HEK293 (cell line): ENCODE measurements around the gene APOBEC3B.

Experiments
- CTCF ChIA-PET: fragments of 350-600 bp; formaldehyde crosslinking; extraction: SDS; loops from one replicate; lab custom pipeline; 2021; ENCODE audit warnings: antibody characterized with exemption; lab: Yijun Ruan, JAX
- POLR2A ChIA-PET: fragments of 300-600 bp; formaldehyde crosslinking; extraction: SDS; loops from one replicate; lab custom pipeline; 2020; ENCODE audit warnings: antibody characterized with exemption, inconsistent platforms; lab: Yijun Ruan, JAX
- H3K27ac ChIP-seq: fragments of 200-500 bp; sonication (Bioruptor generic); 2 replicates; pipeline ENCODE4 v1.5.1; 2014; ENCODE audit warnings: low read depth, low read length, control low read depth, inconsistent platforms; ENCODE audit errors: extremely low read depth
- H3K36me3 ChIP-seq, 2 experiments: fragments of 200-500 bp in 1 of 2; sonication (Bioruptor generic) in 1 of 2; 1 replicate in 1 of 2; 2 replicates in 1 of 2; pipeline ENCODE4 v1.5.1; 2014 to 2017; ENCODE audit warnings: inconsistent platforms in 2 of 2, low read length in 2 of 2; ENCODE audit not compliant: control insufficient read depth in 2 of 2, insufficient read depth in 1 of 2
- H3K4me1 ChIP-seq: fragments of 200-500 bp; sonication (Bioruptor generic); 2 replicates; pipeline ENCODE4 v1.5.1; 2014; ENCODE audit warnings: mild to moderate bottlenecking, low read length, inconsistent platforms; ENCODE audit not compliant: control insufficient read depth, insufficient read depth
- H3K4me3 ChIP-seq: 2 replicates; pipeline ENCODE4 v1.5.1; 2011; ENCODE audit warnings: low read depth, mild to moderate bottlenecking, control low read depth, low read length, moderate library complexity
- H3K9me3 ChIP-seq: fragments of 200-500 bp; sonication (Bioruptor generic); 2 replicates; pipeline ENCODE4 v1.5.1; 2014; ENCODE audit warnings: low read depth, low read length, inconsistent platforms; ENCODE audit not compliant: control insufficient read depth, insufficient read depth
- BCL11B ChIP-seq: fragments of 450-650 bp; formaldehyde crosslinking; IDR thresholded peaks from 2 replicates; pipeline ENCODE4 v1.5.1; 2016; ENCODE audit warnings: low read depth, missing biosample characterization, missing genetic modification characterization
- EGR2 ChIP-seq: fragments of 450-650 bp; formaldehyde crosslinking; IDR thresholded peaks from 2 replicates; pipeline ENCODE4 v1.5.1; 2016; ENCODE audit warnings: low read depth, missing biosample characterization, missing genetic modification characterization
- KLF1 ChIP-seq: fragments of 450-650 bp; formaldehyde crosslinking; IDR thresholded peaks from 2 replicates; pipeline ENCODE4 v1.5.1; 2016; ENCODE audit warnings: missing biosample characterization, missing genetic modification characterization
- KLF9 ChIP-seq: fragments of 450-650 bp; formaldehyde crosslinking; IDR thresholded peaks from 2 replicates; pipeline ENCODE4 v1.5.1; 2016; ENCODE audit warnings: missing biosample characterization, missing genetic modification characterization, low read depth
- MEIS1 ChIP-seq: sonication (generic); formaldehyde crosslinking; IDR thresholded peaks from 2 replicates; pipeline ENCODE4 v1.8.1; 2022; ENCODE audit warnings: missing genetic modification reagents, mild to moderate bottlenecking, borderline replicate concordance
- SP2 ChIP-seq: fragments of 450-650 bp; formaldehyde crosslinking; IDR thresholded peaks from 2 replicates; pipeline ENCODE4 v1.5.1; 2016; ENCODE audit warnings: missing biosample characterization, missing genetic modification characterization
- YY2 ChIP-seq: fragments of 450-650 bp; formaldehyde crosslinking; IDR thresholded peaks from 2 replicates; pipeline ENCODE4 v1.5.1; 2016; ENCODE audit warnings: missing biosample characterization, missing genetic modification characterization
- ZFHX2 ChIP-seq: fragments of 450-650 bp; formaldehyde crosslinking; conservative IDR thresholded peaks from 2 replicates; pipeline ENCODE4 v1.5.1; 2016; ENCODE audit warnings: missing biosample characterization, missing genetic modification characterization
- ZFP69B ChIP-seq: fragments of 450-650 bp; formaldehyde crosslinking; IDR thresholded peaks from 2 replicates; pipeline ENCODE4 v1.5.1; 2016; ENCODE audit warnings: missing biosample characterization, missing genetic modification characterization
- ZNF10 ChIP-seq: fragments of 450-650 bp; formaldehyde crosslinking; IDR thresholded peaks from 2 replicates; pipeline ENCODE4 v1.5.1; 2017; ENCODE audit warnings: missing biosample characterization, missing genetic modification characterization
- ZNF121 ChIP-seq: fragments of 450-650 bp; formaldehyde crosslinking; IDR thresholded peaks from 2 replicates; pipeline ENCODE4 v1.5.1; 2016; ENCODE audit warnings: missing biosample characterization, missing genetic modification characterization
- ZNF169 ChIP-seq: fragments of 450-650 bp; formaldehyde crosslinking; IDR thresholded peaks from 2 replicates; pipeline ENCODE4 v1.5.1; 2016; ENCODE audit warnings: missing biosample characterization, missing genetic modification characterization
- ZNF174 ChIP-seq: fragments of 450-650 bp; formaldehyde crosslinking; IDR thresholded peaks from 2 replicates; pipeline ENCODE4 v1.5.0; 2017; ENCODE audit warnings: missing biosample characterization, mild to moderate bottlenecking, missing genetic modification characterization
- ZNF266 ChIP-seq: fragments of 450-650 bp; formaldehyde crosslinking; IDR thresholded peaks from 2 replicates; pipeline ENCODE4 v1.5.1; 2016; ENCODE audit warnings: missing biosample characterization, missing genetic modification characterization, low read depth
- ZNF302 ChIP-seq: fragments of 450-650 bp; formaldehyde crosslinking; IDR thresholded peaks from 2 replicates; pipeline ENCODE4 v1.5.1; 2016; ENCODE audit warnings: missing biosample characterization, missing genetic modification characterization, low read depth
- ZNF48 ChIP-seq: fragments of 450-650 bp; formaldehyde crosslinking; IDR thresholded peaks from 2 replicates; pipeline ENCODE4 v1.5.1; 2016; ENCODE audit warnings: missing biosample characterization, missing genetic modification characterization
- ZNF488 ChIP-seq: fragments of 450-650 bp; formaldehyde crosslinking; IDR thresholded peaks from 2 replicates; pipeline ENCODE4 v1.5.1; 2016; ENCODE audit warnings: missing biosample characterization, missing genetic modification characterization
- ZNF530 ChIP-seq: fragments of 450-650 bp; formaldehyde crosslinking; IDR thresholded peaks from 2 replicates; pipeline ENCODE4 v1.5.1; 2016; ENCODE audit warnings: low read depth, missing biosample characterization, missing genetic modification characterization
- ZNF549 ChIP-seq: fragments of 450-650 bp; IDR thresholded peaks from 2 replicates; pipeline ENCODE4 v1.5.1; 2018; ENCODE audit warnings: missing biosample characterization, missing genetic modification characterization, mild to moderate bottlenecking, inconsistent platforms, moderate library complexity
- ZNF555 ChIP-seq: fragments of 450-650 bp; formaldehyde crosslinking; conservative IDR thresholded peaks from 2 replicates; pipeline ENCODE4 v1.5.1; 2017; ENCODE audit warnings: missing biosample characterization, mild to moderate bottlenecking, missing genetic modification characterization, inconsistent platforms
- ZNF785 ChIP-seq: fragments of 450-650 bp; formaldehyde crosslinking; IDR thresholded peaks from 2 replicates; pipeline ENCODE4 v1.5.1; 2016; ENCODE audit warnings: missing biosample characterization, missing genetic modification characterization
- ZXDB ChIP-seq: fragments of 450-650 bp; formaldehyde crosslinking; IDR thresholded peaks from 2 replicates; pipeline ENCODE4 v1.5.1; 2016; ENCODE audit warnings: missing biosample characterization, missing genetic modification characterization
- TF ChIP-seq, protein P1 (sequence below): fragments of 450-650 bp; formaldehyde crosslinking; IDR thresholded peaks from 2 replicates; pipeline ENCODE4 v1.5.1; 2016; ENCODE audit warnings: missing biosample characterization, missing genetic modification characterization
- TF ChIP-seq, protein P2 (sequence below): fragments of 450-650 bp; formaldehyde crosslinking; IDR thresholded peaks from 2 replicates; pipeline ENCODE4 v1.5.1; 2017; ENCODE audit warnings: missing biosample characterization, missing genetic modification characterization
- TF ChIP-seq, protein P3 (sequence below): fragments of 450-650 bp; formaldehyde crosslinking; optimal IDR thresholded peaks from 2 replicates; pipeline ENCODE3; 2016; ENCODE audit warnings: missing biosample characterization, mild to moderate bottlenecking, missing genetic modification characterization
- TF ChIP-seq, protein P4 (sequence below): fragments of 450-650 bp; formaldehyde crosslinking; IDR thresholded peaks from 2 replicates; pipeline ENCODE4 v1.5.1; 2017; ENCODE audit warnings: missing biosample characterization, missing genetic modification characterization

Gene APOBEC3B

DNA sequence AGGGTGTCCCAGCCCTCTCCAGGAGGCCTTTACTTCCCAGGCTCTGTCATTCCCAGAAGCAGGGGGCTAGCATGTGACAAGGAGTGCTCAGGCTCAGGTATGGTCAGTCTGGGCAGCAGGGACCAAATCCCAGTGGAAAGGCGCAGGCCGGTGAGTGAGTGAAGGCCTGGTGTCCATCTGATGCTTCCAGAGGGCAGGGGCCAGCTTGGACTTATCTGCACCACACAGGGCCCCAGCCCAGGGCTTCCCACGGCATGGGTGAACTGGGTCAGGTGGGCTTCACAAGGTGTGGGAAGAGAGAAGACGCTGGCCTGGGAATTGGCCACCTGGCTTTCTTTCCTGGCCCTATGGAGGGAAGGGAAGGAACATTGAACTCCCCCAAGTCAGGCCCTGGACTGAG lies 45.1 kb upstream of the APOBEC3B start:
- ChIA-PET CTCF (interaction anchor here (1.4 kb wide), 1 partner anchor 38 kb away, joined by 3 read pairs; no protein-coding TSS in a partner anchor), POLR2A (no interaction called here)

GRCh38 chr22:38937541-38937940 lies 44.6 kb upstream of the APOBEC3B start:
- no peaks in the 10 kb centered on the region for H3K4me1 ChIP-seq
- no peak overlapping the region for H3K27ac ChIP-seq
- ChIA-PET POLR2A (no interaction called here), CTCF (interaction anchor here (0.7 kb wide), 1 partner anchor 168 kb away, joined by 3 read pairs; no protein-coding TSS in a partner anchor)
- no peaks in the 10 kb centered on the region for H3K36me3 ChIP-seq
- no peaks in the 10 kb centered on the region for H3K9me3 ChIP-seq
- no peak overlapping the region for H3K4me3 ChIP-seq
- TF ChIP-seq ZNF302 (0 out of 2 replicates have a peak, but pooled peaks have one; percentile 9), ZNF488 (tag by site-specific recombination) (no peak), KLF1 (tag by site-specific recombination) (peak; percentile 27; the same call in 1 of the 2 replicates), YY2 (peak; percentile 52; the same call in 1 of the 2 replicates), KLF9 (tag by site-specific recombination) (peak; percentile 66), MEIS1 (CRISPR knock-in tag) (no peak), ZNF10 (tag by site-specific recombination) (no peak), ZNF266 (no peak), EGR2 (tag by site-specific recombination) (peak; percentile 99), ZFHX2 (tag by site-specific recombination) (peak; percentile 100)
- TF ChIP-seq, protein P1, sequence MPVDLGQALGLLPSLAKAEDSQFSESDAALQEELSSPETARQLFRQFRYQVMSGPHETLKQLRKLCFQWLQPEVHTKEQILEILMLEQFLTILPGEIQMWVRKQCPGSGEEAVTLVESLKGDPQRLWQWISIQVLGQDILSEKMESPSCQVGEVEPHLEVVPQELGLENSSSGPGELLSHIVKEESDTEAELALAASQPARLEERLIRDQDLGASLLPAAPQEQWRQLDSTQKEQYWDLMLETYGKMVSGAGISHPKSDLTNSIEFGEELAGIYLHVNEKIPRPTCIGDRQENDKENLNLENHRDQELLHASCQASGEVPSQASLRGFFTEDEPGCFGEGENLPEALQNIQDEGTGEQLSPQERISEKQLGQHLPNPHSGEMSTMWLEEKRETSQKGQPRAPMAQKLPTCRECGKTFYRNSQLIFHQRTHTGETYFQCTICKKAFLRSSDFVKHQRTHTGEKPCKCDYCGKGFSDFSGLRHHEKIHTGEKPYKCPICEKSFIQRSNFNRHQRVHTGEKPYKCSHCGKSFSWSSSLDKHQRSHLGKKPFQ, result peak; percentile 81
- TF ChIP-seq, protein P2, sequence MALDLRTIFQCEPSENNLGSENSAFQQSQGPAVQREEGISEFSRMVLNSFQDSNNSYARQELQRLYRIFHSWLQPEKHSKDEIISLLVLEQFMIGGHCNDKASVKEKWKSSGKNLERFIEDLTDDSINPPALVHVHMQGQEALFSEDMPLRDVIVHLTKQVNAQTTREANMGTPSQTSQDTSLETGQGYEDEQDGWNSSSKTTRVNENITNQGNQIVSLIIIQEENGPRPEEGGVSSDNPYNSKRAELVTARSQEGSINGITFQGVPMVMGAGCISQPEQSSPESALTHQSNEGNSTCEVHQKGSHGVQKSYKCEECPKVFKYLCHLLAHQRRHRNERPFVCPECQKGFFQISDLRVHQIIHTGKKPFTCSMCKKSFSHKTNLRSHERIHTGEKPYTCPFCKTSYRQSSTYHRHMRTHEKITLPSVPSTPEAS, result peak; percentile 100
- TF ChIP-seq, protein P3, sequence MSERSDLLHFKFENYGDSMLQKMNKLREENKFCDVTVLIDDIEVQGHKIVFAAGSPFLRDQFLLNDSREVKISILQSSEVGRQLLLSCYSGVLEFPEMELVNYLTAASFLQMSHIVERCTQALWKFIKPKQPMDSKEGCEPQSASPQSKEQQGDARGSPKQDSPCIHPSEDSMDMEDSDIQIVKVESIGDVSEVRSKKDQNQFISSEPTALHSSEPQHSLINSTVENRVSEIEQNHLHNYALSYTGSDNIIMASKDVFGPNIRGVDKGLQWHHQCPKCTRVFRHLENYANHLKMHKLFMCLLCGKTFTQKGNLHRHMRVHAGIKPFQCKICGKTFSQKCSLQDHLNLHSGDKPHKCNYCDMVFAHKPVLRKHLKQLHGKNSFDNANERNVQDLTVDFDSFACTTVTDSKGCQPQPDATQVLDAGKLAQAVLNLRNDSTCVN, result peak; percentile 22

More for the DNA sequence above, 45.1 kb upstream of the APOBEC3B start:
- H3K27ac ChIP-seq, result no peak overlapping the region
- TF ChIP-seq ZNF169 (tag by site-specific recombination) (no peak), ZNF785 (tag by site-specific recombination) (no peak), ZNF174 (no peak), ZFP69B (tag by site-specific recombination) (no peak), ZNF530 (tag by site-specific recombination) (no peak)
- H3K36me3 ChIP-seq, result no peaks in the 10 kb centered on the region
- no peak overlapping the region for H3K4me3 ChIP-seq
- no peaks in the 10 kb centered on the region for H3K9me3 ChIP-seq
- no peaks in the 10 kb centered on the region for H3K4me1 ChIP-seq

DNA sequence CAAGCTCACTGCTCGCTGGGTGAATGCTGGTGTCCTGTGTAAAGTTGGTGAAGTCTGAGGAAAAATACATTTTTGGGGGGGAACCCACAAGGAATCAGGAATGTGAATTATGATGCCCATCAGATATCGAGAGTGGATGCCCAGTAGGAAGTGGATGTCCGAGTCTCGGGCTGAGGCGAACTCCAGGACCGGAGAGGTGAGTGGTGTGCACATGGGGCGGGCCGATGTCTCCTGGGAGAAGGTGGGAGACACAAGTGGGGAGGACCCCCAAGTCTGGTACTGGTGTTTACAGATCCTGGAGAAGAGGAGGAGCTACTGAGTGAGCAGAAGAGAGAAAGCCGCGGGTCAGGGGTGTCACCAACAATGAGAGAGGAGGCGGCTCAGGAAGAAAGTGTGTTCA lies 43.9 kb upstream of the APOBEC3B start:
- H3K9me3 ChIP-seq, result no peaks in the 10 kb centered on the region
- ChIA-PET CTCF (interaction anchor here (0.7 to 1.3 kb wide), 2 partner anchors 11 to 169 kb away, joined by 3 to 4 read pairs; no protein-coding TSS in a partner anchor), POLR2A (no interaction called here)
- no peaks in the 10 kb centered on the region for H3K4me1 ChIP-seq
- no peaks in the 10 kb centered on the region for H3K36me3 ChIP-seq
- H3K4me3 ChIP-seq, result no peak overlapping the region
- H3K27ac ChIP-seq, result no peak overlapping the region
- TF ChIP-seq ZNF555 (tag by site-specific recombination) (no peak), ZNF121 (tag by site-specific recombination) (no peak), SP2 (tag by site-specific recombination) (no peak), YY2 (no peak), ZNF48 (no peak), ZXDB (no peak), BCL11B (no peak), ZNF549 (tag by site-specific recombination) (no peak)
- TF ChIP-seq, protein P4, sequence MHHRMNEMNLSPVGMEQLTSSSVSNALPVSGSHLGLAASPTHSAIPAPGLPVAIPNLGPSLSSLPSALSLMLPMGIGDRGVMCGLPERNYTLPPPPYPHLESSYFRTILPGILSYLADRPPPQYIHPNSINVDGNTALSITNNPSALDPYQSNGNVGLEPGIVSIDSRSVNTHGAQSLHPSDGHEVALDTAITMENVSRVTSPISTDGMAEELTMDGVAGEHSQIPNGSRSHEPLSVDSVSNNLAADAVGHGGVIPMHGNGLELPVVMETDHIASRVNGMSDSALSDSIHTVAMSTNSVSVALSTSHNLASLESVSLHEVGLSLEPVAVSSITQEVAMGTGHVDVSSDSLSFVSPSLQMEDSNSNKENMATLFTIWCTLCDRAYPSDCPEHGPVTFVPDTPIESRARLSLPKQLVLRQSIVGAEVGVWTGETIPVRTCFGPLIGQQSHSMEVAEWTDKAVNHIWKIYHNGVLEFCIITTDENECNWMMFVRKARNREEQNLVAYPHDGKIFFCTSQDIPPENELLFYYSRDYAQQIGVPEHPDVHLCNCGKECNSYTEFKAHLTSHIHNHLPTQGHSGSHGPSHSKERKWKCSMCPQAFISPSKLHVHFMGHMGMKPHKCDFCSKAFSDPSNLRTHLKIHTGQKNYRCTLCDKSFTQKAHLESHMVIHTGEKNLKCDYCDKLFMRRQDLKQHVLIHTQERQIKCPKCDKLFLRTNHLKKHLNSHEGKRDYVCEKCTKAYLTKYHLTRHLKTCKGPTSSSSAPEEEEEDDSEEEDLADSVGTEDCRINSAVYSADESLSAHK (tag by site-specific recombination), result no peak
